ENCODE results near the gene TRIM51.
"Not testable (repeated sequence)": the region's sequence is repeated elsewhere in the genome, so short reads cannot be mapped to it uniquely, and the experiment has no call there.

TRIM51 gene, protein sequence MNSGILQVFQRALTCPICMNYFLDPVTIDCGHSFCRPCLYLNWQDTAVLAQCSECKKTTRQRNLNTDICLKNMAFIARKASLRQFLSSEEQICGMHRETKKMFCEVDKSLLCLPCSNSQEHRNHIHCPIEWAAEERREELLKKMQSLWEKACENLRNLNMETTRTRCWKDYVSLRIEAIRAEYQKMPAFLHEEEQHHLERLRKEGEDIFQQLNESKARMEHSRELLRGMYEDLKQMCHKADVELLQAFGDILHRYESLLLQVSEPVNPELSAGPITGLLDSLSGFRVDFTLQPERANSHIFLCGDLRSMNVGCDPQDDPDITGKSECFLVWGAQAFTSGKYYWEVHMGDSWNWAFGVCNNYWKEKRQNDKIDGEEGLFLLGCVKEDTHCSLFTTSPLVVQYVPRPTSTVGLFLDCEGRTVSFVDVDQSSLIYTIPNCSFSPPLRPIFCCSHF

DNA sequence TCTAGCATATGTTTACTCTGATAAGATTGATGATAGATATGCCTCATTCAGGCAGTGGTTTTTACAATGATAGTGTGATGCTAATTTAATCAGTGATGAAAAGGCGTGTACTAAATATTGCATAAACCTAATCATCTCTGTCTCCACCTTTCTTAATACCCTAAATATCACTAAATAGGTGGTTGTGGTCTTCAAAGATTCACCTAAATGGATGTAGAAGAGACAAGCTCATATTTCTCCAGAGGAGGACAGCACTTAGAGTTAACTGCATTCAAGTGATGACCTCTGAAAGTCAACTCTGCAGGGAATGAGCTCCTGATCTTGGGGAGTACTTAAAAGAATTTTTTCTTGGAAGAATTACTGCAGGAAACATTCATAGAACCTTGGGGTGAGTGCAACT, at the start of gene TRIM51:
TRIM51 (plus strand) TSS at position 301 of the 400 bp plus-strand sequence. CDS start 2,132 bp downstream, outside the sequence.
- in situ Hi-C loops (cut with MboI; ENCODE audit: low sequenced_read_pairs): not testable (repeated sequence)

DNA sequence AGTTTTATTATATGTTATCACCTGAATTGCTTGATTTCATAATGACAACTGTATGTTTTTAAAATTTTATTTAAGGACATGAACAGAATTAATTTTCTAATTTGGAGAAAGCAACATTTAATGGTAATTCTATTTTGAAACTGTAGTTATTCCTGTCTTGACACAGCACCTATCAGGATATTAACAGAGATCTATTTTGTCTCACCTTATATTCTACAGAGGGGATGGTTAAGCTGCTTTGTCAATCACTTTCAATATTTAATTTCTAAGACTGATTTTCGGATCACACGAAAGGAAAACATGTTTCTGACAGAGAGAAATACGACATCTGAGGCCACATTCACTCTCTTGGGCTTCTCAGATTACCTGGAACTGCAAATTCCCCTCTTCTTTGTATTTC, 44.6 kb upstream of the TRIM51 start, which contains the start of gene OR5D16:
OR5D16 (plus strand) TSS at position 301 of the 400 bp plus-strand sequence; CDS start at position 301, 0 bp downstream.
- in situ Hi-C loops (cut with MboI; ENCODE audit: low sequenced_read_pairs): no loop called here

DNA sequence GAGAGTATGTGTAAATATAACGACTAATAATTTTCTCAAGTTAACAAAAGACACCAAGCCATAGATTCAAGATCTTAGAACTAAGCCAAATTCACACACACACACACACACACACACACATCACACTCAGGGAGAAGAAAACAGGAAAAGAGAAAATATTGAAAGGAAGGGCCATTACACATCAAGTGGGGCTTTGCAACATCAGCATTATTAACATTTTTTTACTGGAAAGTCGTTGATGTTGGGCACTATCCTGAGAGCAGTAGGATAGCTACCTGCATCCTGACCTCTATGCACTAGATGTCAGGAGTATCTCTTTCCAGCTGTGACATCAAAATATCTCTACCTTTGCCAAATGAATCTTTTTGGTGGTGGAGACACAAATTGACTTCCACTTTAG, 35.6 kb upstream of the TRIM51 start:
- in situ Hi-C loops (cut with MboI; ENCODE audit: low sequenced_read_pairs): no loop called here

DNA sequence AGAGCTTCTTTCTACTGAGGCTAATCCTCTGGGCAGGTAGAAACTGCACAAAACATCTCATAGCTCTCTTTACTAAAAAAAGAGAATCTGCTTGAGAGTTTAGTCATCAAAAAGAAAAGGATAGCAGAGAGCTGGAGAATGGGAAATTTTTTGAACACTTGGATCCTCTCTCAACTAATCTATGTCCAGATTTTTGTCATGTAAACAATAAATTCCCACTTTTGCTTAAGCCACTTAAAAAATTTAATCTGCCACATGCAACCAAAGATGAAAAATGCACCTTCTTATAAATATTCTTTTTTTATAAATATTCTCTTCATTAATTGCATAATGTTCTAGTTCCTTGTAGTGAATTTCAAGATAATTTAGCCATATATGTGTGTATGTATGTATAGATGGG, 34.1 kb upstream of the TRIM51 start:
- in situ Hi-C loops (cut with MboI; ENCODE audit: low sequenced_read_pairs): no loop called here

DNA sequence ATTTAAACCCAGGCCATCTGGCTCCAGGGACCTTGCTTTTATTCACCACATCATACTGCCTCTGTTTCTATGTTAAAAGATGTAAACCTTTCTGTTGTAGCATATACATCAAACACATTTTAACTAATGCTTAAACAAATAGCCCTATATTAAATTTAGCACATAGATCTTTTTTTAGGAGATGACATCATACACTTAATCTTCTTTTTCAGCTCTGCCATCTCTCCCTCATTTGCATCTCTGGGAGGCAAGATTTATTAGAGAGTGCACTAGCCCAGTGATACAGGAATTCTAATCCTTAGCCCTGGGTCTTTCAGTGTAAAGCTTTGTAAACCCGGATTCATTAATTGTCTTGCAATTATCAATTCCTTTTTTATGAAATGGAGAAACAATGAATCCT, 31.0 kb upstream of the TRIM51 start:
- in situ Hi-C loops (cut with MboI; ENCODE audit: low sequenced_read_pairs): no loop called here

DNA sequence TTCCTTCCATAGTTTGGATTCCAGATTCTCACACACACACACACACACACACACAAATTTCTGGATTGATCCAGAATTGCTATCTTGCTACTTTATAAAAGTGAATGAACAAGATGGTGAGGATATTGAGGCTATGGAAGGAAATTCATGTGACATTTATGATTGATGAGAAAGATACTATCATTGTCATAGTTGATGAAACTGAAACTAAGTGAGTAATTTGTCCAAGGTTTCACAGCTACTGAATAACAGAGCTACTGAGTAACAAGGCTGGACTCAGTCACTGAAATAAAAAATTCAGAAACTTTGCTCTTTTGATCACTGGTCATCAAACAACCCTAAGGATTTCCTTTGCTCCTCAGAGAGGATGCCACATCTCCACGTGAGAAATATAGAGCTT, 28.4 kb upstream of the TRIM51 start:
- in situ Hi-C loops (cut with MboI; ENCODE audit: low sequenced_read_pairs): no loop called here

DNA sequence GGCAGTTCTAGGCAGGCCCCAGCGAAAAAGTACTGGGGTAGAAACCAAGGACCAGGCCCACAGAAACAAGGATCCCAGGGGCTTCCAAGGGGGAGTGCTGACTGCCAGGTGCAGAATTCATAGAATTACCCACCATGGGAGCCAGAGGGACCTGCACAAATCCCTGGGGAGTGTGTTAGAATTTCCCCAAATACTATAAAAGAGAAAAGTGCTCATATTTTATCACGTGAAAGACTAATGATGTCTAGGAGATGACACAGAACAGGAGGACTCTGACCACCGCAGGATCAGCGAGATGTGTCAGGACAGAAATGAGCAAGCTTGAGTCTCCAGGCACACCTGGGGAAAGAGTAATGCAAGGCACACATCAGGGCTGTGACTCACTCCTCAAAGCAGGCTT, 15.7 kb upstream of the TRIM51 start:
- in situ Hi-C loops (cut with MboI; ENCODE audit: low sequenced_read_pairs): not testable (repeated sequence)

DNA sequence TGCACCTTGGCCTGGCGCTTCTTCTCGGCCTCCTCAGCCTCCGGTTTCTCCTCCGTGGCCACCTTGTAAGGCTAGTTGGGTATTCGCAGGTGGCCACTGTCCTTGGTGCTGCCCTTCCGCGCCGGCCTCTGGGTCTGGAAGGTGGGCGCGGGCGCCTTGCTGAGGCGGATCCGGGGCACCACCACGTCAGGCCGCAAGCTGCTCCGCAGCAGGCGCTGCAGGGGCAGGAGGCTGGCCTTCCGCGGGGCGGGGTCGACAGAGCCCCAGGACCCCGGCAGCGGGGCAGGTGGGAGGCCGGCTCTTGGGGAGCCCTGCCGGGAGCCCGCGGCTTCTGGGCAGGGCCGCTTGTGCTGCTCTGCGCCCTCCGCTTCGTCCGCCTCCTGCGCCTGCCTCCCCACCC, 10.4 kb upstream of the TRIM51 start:
- in situ Hi-C loops (cut with MboI; ENCODE audit: low sequenced_read_pairs): not testable (repeated sequence)

DNA sequence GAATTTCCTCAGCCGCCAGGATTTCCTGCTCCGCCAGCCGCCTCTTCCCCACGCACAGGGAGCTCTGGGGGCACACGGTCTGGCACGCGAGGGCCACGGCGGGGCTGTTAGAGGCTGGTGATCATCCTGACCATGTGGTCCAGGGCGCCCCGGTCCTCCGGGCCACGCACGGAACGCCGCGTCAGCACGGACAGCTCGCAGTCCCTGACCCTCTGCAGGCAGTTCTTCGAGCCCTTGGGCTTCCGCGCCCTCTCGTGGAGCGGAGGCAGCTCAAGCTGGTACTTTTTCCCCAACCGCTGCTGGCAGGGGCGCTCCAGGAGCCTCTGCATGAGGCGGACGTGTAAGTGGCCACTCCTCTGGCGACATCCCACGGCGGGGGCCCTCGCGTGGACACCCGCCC, 10.0 kb upstream of the TRIM51 start:
- in situ Hi-C loops (cut with MboI; ENCODE audit: low sequenced_read_pairs): not testable (repeated sequence)

DNA sequence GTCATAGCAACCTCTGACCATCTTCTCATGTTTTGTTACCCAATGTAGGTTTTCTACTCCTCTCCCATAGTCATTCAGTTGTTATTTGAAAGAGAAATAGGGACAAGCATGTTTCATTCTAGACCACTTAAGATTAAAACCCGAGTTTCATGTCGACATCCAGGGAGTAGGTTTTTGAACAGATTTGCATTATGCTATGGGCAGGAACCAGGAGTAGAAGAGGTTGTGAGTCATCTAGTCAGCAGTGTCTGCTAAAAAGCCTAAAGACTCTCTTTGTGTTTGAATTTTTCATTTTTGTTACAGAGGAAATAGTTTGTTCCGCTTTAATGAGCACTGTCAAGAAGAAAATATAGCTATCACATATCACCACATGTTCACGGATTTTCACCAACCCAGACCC, 1.9 kb downstream of the TRIM51 start:
- in situ Hi-C loops (cut with MboI; ENCODE audit: low sequenced_read_pairs): not testable (repeated sequence)

DNA sequence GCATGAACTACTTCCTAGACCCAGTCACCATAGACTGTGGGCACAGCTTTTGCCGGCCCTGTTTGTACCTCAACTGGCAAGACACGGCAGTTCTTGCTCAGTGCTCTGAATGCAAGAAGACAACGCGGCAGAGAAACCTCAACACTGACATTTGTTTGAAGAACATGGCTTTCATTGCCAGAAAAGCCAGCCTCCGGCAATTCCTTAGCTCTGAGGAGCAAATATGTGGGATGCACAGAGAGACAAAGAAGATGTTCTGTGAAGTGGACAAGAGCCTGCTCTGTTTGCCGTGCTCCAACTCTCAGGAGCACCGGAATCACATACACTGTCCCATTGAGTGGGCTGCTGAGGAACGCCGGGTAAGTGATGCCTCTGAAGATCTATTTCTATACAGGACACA, 2.4 kb downstream of the TRIM51 start:
- in situ Hi-C loops (cut with MboI; ENCODE audit: low sequenced_read_pairs): not testable (repeated sequence)

DNA sequence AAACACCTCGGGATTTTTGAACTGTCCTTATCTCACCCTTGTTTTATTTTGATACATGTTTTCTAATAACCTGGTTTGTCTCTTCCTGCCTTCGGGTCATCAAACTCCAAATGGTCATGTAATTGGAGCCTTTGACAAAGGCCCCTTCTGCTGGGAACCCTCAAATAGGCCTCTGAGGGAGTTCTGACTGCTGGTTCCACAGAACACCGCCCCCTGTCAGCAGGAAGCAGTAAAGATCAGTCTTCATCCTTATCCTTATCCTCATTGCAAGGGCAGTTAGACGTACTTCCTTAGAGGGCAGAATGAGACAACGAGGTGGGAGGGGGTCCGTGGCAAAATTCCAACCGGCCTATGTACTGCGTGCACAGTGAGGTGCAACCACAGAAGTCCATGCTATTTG, 12.1 kb downstream of the TRIM51 start:
- in situ Hi-C loops (cut with MboI; ENCODE audit: low sequenced_read_pairs): no loop called here

DNA sequence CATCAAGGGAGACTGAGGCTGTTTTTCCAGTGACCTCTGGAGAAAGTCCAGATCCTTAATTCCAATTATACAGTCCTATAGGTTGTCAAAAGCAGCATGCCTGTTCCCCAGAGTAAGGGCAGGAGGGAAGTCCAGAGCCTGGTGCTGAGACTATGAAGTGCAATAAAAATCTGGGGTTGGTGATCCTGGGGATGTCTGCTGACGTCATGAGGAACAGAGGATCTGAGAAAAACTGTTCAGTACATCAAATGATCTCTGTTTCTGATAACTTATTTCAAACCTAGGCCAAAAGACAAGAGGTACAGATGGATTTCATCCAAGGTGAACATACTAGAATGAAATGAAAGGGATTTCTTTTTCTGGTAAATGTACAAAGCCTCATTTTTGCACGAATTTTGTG, 19.2 kb downstream of the TRIM51 start:
- in situ Hi-C loops (cut with MboI; ENCODE audit: low sequenced_read_pairs): no loop called here

DNA sequence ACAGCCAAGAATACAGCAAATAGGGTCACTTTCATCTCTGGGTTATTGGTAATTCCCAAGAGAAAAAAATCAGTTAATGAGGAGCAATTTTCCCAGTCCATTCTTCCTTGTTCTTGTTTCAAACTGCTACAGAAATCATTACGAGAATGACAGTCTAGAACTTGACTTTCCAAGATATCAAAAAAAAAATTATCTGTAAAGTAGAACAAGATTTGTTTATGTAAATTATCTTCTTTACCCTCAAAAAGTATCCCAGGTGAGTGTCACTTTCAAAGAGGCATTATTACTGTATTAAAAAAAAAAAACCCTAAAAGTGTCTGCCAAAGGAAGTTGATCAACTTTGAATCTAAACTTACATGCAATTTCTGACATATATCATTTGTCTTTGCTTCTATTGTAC, 31.4 kb downstream of the TRIM51 start, which contains the start of gene OR5W2:
OR5W2 (minus strand) TSS at position 101 of the 400 bp plus-strand sequence; CDS start at position 101, 0 bp downstream.
- in situ Hi-C loops (cut with MboI; ENCODE audit: low sequenced_read_pairs): no loop called here

DNA sequence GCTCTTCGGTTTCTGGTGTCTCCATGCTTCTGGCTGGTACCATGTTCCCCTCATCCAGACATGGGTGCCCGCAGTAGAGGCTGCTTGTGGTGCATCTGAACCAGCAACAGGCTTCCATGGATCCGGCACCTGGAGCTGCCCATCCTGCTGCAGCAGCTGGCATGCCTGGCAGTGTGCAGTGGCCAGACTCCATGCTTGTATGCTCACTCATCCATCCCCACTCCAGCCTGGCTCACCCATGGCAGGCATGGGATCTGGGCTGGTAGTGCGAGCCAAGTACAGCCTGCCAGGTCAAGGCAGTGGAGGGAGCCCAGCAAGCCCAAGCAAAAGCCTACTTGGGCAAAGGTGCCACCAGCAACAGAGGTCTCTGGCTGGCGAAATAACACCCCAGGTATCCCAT, 37.4 kb downstream of the TRIM51 start:
- in situ Hi-C loops (cut with MboI; ENCODE audit: low sequenced_read_pairs): no loop called here

DNA sequence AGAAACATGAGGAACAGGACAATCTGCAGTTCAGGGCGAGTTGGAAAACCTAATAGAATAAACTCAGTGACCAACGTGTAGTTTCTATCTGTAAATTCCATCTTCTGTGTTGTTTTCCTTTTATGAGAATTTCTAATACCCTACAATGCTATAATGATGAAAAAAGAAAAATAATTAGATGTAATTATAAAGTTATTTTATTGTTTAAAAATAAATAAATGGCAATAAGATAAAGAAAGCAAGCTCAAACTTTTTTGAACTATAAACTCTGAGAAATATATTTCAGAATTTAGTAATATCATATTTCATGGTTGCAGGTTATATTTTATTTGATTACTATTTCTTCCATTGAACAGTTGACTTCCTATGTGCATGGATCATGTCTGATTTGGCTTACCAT, 53.2 kb downstream of the TRIM51 start, which contains the start of gene OR5I1:
OR5I1 (minus strand) TSS at position 101 of the 400 bp plus-strand sequence; CDS start at position 101, 0 bp downstream.
- in situ Hi-C loops (cut with MboI; ENCODE audit: low sequenced_read_pairs): no loop called here

All from HL-60/S4 (cell line).